Measurements from ENCODE around the gene SLC34A2. TPM values are rescaled to one million over a fixed set of nuclear protein-coding genes. Genes with fewer than 3 reads are reported as not detected.
"Not testable (repeated sequence)": the region's sequence is repeated elsewhere in the genome, so short reads cannot be mapped to it uniquely, and the experiment has no call there.

The SLC34A2 gene
- under 0.01 TPM for total RNA-seq

GRCh38 chr4:25654971-25655963 lies at the start of gene SLC34A2:
Gene SLC34A2 (plus strand): TSS chr4:25655851. CDS start chr4:25662501, 6,650 bp downstream.
- no peak for DNase-seq (ENCODE audit: low spot score in 2 of 2)
- FAIRE-seq = no peak

- FAIRE-seq (no peak), DNase-seq (ENCODE audit: low spot score in 2 of 2) (no peak)
These were observed 47.0 kb upstream of the SLC34A2 start for GRCh38 chr4:25608644-25609043.

GRCh38 chr4:25609976-25610375 lies 45.7 kb upstream of the SLC34A2 start:
- no peak for FAIRE-seq
- no peak for DNase-seq (ENCODE audit: low spot score in 2 of 2)

- not testable (repeated sequence) for DNase-seq (ENCODE audit: low spot score in 2 of 2); FAIRE-seq
These were observed 42.0 kb upstream of the SLC34A2 start for GRCh38 chr4:25613613-25614012.

GRCh38 chr4:25614807-25615206 lies 40.8 kb upstream of the SLC34A2 start:
- FAIRE-seq = no peak

GRCh38 chr4:25621027-25621930 lies 34.4 kb upstream of the SLC34A2 start:
- FAIRE-seq (no peak), DNase-seq (ENCODE audit: low spot score in 2 of 2) (no peak)

More at GRCh38 chr4:25614807-25615206, 40.8 kb upstream of the SLC34A2 start:
- DNase-seq (ENCODE audit: low spot score in 2 of 2) = no peak

- DNase-seq (ENCODE audit: low spot score in 2 of 2) (no peak), FAIRE-seq (no peak)
These were observed 31.0 kb upstream of the SLC34A2 start for GRCh38 chr4:25624616-25625015.

- FAIRE-seq = no peak
- no peak for DNase-seq (ENCODE audit: low spot score in 2 of 2)
These were observed 27.2 kb upstream of the SLC34A2 start for GRCh38 chr4:25628451-25628850.

GRCh38 chr4:25632135-25632534 lies 23.5 kb upstream of the SLC34A2 start:
- no peak for DNase-seq (ENCODE audit: low spot score in 2 of 2)
- no peak for FAIRE-seq

GRCh38 chr4:25633541-25633940 lies 22.1 kb upstream of the SLC34A2 start:
- DNase-seq (ENCODE audit: low spot score in 2 of 2) (no peak), FAIRE-seq (no peak)

- no peak for FAIRE-seq
These were observed 20.1 kb upstream of the SLC34A2 start for GRCh38 chr4:25635501-25635900.

GRCh38 chr4:25637581-25638220 lies 17.9 kb upstream of the SLC34A2 start:
- DNase-seq (ENCODE audit: low spot score in 2 of 2) (no peak), FAIRE-seq (no peak)

More at GRCh38 chr4:25635501-25635900, 20.1 kb upstream of the SLC34A2 start:
- no peak for DNase-seq (ENCODE audit: low spot score in 2 of 2)

GRCh38 chr4:25638221-25638601 lies 17.4 kb upstream of the SLC34A2 start:
- no peak for FAIRE-seq
- DNase-seq (ENCODE audit: low spot score in 2 of 2) = no peak

- no peak for DNase-seq (ENCODE audit: low spot score in 2 of 2)
- no peak for FAIRE-seq
These were observed 16.8 kb upstream of the SLC34A2 start for GRCh38 chr4:25638806-25639205.

- no peak for FAIRE-seq
- no peak for DNase-seq (ENCODE audit: low spot score in 2 of 2)
These were observed 5.3 kb upstream of the SLC34A2 start for GRCh38 chr4:25650311-25650710.

GRCh38 chr4:25651682-25652081 lies 4.0 kb upstream of the SLC34A2 start:
- no peak for DNase-seq (ENCODE audit: low spot score in 2 of 2)
- no peak for FAIRE-seq

- no peak for DNase-seq (ENCODE audit: low spot score in 2 of 2)
These were observed 1.4 kb upstream of the SLC34A2 start for GRCh38 chr4:25654031-25654970.

GRCh38 chr4:25656031-25656430 lies 380 bp downstream of the SLC34A2 start:
- no peak for FAIRE-seq
- no peak for DNase-seq (ENCODE audit: low spot score in 2 of 2)

More at GRCh38 chr4:25654031-25654970, 1.4 kb upstream of the SLC34A2 start:
- no peak for FAIRE-seq

GRCh38 chr4:25658357-25658771 lies 2.7 kb downstream of the SLC34A2 start:
- DNase-seq (ENCODE audit: low spot score in 2 of 2) (no peak), FAIRE-seq (no peak)
